Omental fat pad (tissue), 4 donors: ENCODE results near the gene KMT2C. TPM values are rescaled to one million over a fixed set of nuclear protein-coding genes. Genes with fewer than 3 reads are reported as not detected.
A peak's percentile ranks its signal among the peaks of the same experiment; 100 is the strongest.
"Not testable (repeated sequence)": the region's sequence is repeated elsewhere in the genome, so short reads cannot be mapped to it uniquely, and the experiment has no call there.

Experiments
- ATAC-seq: fragments of 150-250 bp; one replicate; pipeline ENCODE4 v1.9.1; 2016; ENCODE audit warnings: mild to moderate bottlenecking, moderate library complexity; ENCODE audit not compliant: low FRiP score
- DNase-seq: peaks from one replicate; pipeline ENCODE4 v3.0.0-alpha.2; 2019; ENCODE audit warnings: low spot score
- CTCF ChIP-seq, 3 donors: fragments of 450-650 bp; IDR thresholded peaks; one replicate each; pipeline ENCODE4 v1.5.1; 2016 to 2017; ENCODE audit warnings: antibody characterized with exemption in 3 of 3, mild to moderate bottlenecking in 3 of 3, moderate library complexity in 2 of 3
- total RNA-seq, 4 donors: library from RNA; depleted of rRNA; stranded (reverse); fragments of >200 nt; gene quantifications; one replicate each; pipeline ENCODE4 v1.1.0, GENCODE V29; 2016

The KMT2C gene
- total RNA-seq, 4 donors from 2014 or later, result 52.5 to 84.3 (median 59.2) TPM

- no peak for DNase-seq
- no peak for TF ChIP-seq CTCF (IDR thresholded peaks at IDR 0.05)
- ATAC-seq, result no peak
Measured at GRCh38 chr7:152411389-152411788, 24.4 kb downstream of the KMT2C start.

GRCh38 chr7:152406491-152406890 lies 29.3 kb downstream of the KMT2C start:
- no peak for DNase-seq
- TF ChIP-seq CTCF (IDR thresholded peaks at IDR 0.05), result no peak
- ATAC-seq, result peak; percentile 2

- ATAC-seq, result peak; percentile 15
- DNase-seq, result not testable (repeated sequence)
Measured at GRCh38 chr7:152406030-152406429, 29.8 kb downstream of the KMT2C start.

GRCh38 chr7:152403726-152404125 lies 32.1 kb downstream of the KMT2C start:
- no peak for TF ChIP-seq CTCF (IDR thresholded peaks at IDR 0.05)

GRCh38 chr7:152402384-152403250 lies 33.2 kb downstream of the KMT2C start:
- ATAC-seq (no peak), DNase-seq (no peak)
- no peak for TF ChIP-seq CTCF (IDR thresholded peaks at IDR 0.05)

More at GRCh38 chr7:152403726-152404125, 32.1 kb downstream of the KMT2C start:
- no peak for DNase-seq
- no peak for ATAC-seq

- TF ChIP-seq CTCF (IDR thresholded peaks at IDR 0.05), result no peak
- no peak for ATAC-seq
- no peak for DNase-seq
Measured at GRCh38 chr7:152399344-152399743, 36.5 kb downstream of the KMT2C start.

GRCh38 chr7:152395112-152395511 lies 40.7 kb downstream of the KMT2C start:
- DNase-seq (no peak), ATAC-seq (no peak)
- TF ChIP-seq CTCF (IDR thresholded peaks at IDR 0.05), result no peak

- peak; percentile 61 for ATAC-seq
- DNase-seq, result not testable (repeated sequence)
Measured at GRCh38 chr7:152394214-152394613, 41.6 kb downstream of the KMT2C start.
